Measurements from ENCODE around the gene CNTNAP2.

DNA sequence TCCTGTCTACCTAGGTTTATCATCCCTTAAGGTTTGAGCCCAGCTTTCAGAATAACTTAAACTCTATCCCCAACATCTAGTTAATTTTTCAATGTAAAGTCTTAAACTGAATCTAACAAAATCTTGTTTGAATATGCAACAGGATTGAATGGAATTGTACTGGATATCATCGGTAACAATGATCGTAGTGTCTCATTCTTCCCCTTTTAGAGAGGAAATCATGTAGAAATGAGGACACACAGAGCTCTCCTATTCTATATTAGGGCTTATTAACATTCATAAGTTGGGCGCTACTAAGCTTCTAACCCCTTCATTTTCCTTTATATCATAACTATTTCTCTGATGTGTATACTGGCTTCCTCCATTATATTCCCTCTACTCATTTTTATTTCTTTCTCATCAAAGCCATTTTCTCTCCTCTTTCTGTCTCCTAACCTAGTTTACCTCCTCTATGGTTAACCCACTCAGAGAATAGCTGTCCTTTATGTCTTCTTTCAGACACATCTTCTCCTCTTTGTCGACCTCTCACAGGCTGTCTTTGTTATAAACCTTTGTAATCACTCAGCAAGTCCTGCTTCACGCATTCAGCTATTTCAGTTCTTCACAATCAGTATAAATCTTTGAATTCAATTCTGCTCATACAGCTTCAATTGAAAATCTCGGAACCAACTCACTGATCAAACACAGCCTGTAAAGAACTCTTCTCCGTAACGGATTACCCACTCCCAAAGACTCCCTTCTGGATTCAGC lies 1455.0 kb downstream of the CNTNAP2 start:
- TF ChIP-seq, protein P1, sequence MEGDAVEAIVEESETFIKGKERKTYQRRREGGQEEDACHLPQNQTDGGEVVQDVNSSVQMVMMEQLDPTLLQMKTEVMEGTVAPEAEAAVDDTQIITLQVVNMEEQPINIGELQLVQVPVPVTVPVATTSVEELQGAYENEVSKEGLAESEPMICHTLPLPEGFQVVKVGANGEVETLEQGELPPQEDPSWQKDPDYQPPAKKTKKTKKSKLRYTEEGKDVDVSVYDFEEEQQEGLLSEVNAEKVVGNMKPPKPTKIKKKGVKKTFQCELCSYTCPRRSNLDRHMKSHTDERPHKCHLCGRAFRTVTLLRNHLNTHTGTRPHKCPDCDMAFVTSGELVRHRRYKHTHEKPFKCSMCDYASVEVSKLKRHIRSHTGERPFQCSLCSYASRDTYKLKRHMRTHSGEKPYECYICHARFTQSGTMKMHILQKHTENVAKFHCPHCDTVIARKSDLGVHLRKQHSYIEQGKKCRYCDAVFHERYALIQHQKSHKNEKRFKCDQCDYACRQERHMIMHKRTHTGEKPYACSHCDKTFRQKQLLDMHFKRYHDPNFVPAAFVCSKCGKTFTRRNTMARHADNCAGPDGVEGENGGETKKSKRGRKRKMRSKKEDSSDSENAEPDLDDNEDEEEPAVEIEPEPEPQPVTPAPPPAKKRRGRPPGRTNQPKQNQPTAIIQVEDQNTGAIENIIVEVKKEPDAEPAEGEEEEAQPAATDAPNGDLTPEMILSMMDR (conservative IDR thresholded peaks at IDR 0.05 in 1 of 2, IDR thresholded peaks at IDR 0.05 in 1 of 2; ENCODE audit: low read depth in 1 of 2, low read length in 2 of 2): no peak
- no peak for TF ChIP-seq EZH2 (IDR thresholded peaks at IDR 0.05; ENCODE audit: low read length, missing control alignments)

Measured in fibroblast of lung (primary cell).